IPS-18a (cell line): ENCODE measurements around the gene HSPA1B.
"Not testable (repeated sequence)": the region's sequence is repeated elsewhere in the genome, so short reads cannot be mapped to it uniquely, and the experiment has no call there.

Source experiments
- H3K27ac ChIP-seq: one replicate; pipeline ENCODE4 v1.5.1; 2013; ENCODE audit warnings: low read length
- H3K27me3 ChIP-seq: one replicate; pipeline ENCODE4 v1.6.1; 2013; ENCODE audit warnings: mild to moderate bottlenecking, low read length; ENCODE audit not compliant: control insufficient read depth, insufficient read depth
- H3K36me3 ChIP-seq: one replicate; pipeline ENCODE4 v1.6.1; 2013; ENCODE audit warnings: low read depth, low read length; ENCODE audit not compliant: control insufficient read depth
- H3K4me1 ChIP-seq: one replicate; pipeline ENCODE4 v1.6.1; 2013; ENCODE audit warnings: low read depth, low read length; ENCODE audit not compliant: control insufficient read depth
- H3K4me3 ChIP-seq: one replicate; pipeline ENCODE4 v1.5.1; 2013; ENCODE audit warnings: low read length
- H3K9ac ChIP-seq: one replicate; pipeline ENCODE4 v1.6.1; 2013; ENCODE audit warnings: mild to moderate bottlenecking, low read length, moderate library complexity
- H3K9me3 ChIP-seq: one replicate; pipeline ENCODE4 v1.6.1; 2013; ENCODE audit warnings: low read depth, low read length; ENCODE audit not compliant: control insufficient read depth

Gene HSPA1B

DNA sequence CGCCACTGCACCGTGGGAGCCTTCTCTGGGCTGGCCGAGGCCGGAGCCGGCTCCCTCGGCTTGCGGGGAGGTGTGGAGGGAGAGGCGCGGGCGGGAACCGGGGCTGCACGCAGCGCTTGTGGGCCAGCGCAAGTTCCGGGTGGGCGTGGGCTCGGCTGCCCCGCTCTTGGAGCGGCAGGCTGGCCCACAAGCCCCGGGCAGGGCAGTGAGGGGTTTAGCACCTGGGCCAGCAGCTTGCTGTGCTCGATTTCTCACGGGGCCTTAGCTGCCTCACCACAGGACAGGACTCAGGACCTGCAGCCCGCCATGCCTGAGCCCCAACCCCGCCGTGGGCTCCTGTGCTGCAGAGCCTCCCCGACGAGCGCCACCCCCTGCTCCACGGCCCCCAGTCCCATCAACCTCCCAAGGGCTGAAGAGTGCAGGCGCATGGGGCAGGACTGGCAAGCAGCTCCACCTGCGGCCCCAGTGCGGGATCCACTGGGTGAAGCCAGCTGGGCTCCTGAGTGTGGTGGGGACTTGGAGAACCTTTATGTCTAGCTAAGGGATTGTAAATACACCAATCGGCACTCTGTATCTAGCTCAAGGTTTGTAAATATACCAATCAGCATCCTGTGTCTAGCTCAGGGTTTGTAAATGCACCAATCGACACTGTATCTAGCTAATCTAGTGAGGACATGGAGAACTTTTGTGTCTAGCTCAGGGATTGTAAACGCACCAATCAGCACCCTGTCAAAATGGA is 24.6 kb downstream of the HSPA1B start:
- not testable (repeated sequence) for H3K4me1 ChIP-seq, H3K27ac ChIP-seq, H3K4me3 ChIP-seq, H3K9ac ChIP-seq, H3K9me3 ChIP-seq, H3K27me3 ChIP-seq, H3K36me3 ChIP-seq

DNA sequence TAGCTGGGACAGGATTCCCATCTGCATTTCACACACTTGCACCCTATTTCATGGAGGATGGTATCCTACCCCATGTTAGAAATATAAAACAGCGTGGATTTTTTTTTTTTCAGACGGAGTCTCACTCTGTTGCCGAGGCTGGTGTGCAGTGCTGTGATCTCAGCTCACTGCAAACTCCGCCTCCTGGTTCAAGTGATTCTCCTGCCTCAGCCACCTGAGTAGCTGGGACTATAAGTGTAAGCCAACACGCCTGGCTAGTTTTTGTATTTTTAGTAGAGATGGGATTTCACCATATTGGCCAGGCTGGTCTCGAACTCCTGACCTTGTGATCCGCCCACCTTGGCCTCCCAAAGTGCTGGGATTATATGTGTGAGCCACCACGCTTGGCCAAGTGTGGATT is 30.2 kb downstream of the HSPA1B start:
- H3K36me3 ChIP-seq = peaks cover 16% of the 10 kb centered on the region
- not testable (repeated sequence) for H3K9ac ChIP-seq, H3K27me3 ChIP-seq, H3K9me3 ChIP-seq, H3K4me3 ChIP-seq, H3K27ac ChIP-seq, H3K4me1 ChIP-seq

DNA sequence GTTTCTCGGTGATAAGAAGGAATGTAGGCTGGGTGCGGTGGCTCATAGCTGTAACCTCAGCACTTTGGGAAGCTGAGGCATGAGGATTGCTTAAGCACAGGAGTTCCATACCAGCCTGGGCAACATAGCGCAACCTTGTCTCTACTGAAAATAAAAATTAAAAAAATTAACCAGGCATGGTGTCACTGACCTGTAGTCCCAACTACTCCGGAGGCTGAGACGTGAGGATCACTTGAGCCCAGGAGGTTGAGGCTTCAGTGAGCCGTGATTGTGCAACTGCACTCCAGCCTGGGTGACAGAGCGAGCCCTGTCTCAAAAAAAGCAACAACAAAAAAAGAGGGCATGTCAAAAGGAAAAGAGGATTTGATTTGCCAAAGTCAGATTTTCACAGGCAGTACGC is 31.2 kb downstream of the HSPA1B start:
- H3K4me3 ChIP-seq = no peak overlapping the region
- H3K9me3 ChIP-seq = no peaks in the 10 kb centered on the region
- H3K4me1 ChIP-seq = peaks cover 3% of the 10 kb centered on the region
- H3K27me3 ChIP-seq = peaks cover 5% of the 10 kb centered on the region
- H3K9ac ChIP-seq = no peak overlapping the region
- no peak overlapping the region for H3K27ac ChIP-seq
- H3K36me3 ChIP-seq = peaks cover 16% of the 10 kb centered on the region

DNA sequence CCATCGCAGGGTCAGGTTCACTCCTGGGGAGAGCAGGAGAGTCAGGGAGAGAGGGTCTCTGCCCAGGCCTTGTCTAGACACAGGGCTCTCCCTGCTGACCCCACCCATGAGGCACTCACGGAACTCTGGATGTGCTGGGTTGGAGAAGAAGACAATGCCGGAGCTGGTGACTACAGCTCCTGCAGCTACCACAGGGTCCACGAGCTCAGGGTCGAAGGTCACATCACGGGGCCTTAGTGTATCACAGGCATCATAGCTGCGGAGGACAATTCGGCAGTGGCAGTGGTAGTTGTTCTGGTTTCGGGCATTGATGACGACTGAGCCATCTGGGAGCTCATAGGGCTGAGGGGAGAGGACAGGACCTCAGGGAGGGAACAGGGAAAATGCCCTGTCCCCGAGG is 32.4 kb downstream of the HSPA1B start:
- Histone ChIP-seq H3K4me3 (no peak overlapping the region), H3K27ac (no peak overlapping the region), H3K36me3 (peaks cover 16% of the 10 kb centered on the region), H3K9ac (no peak overlapping the region), H3K27me3 (peaks cover 5% of the 10 kb centered on the region), H3K4me1 (peaks cover 3% of the 10 kb centered on the region), H3K9me3 (no peaks in the 10 kb centered on the region)

DNA sequence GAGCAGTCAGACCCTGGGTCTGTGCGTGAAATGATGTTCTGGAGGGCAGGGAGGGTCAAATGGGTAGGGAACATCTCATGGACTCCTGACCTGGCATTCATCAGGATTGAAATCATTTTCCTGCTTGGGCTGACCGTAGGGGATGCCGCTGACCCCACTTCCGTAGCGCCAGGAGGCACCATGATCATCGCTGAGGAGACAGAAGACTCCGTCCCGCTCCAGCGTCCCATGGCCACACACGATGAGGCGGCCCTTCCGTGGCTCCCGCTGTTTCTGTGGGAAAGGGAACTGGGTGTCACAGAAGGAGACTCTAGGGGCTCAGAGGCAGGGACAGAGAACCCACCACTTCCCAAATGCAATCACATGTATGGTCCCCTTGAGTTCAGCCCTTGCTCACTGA is 32.8 kb downstream of the HSPA1B start:
- H3K9me3 ChIP-seq = no peaks in the 10 kb centered on the region
- H3K27me3 ChIP-seq = peaks cover 5% of the 10 kb centered on the region
- peaks cover 16% of the 10 kb centered on the region for H3K36me3 ChIP-seq
- no peak overlapping the region for H3K27ac ChIP-seq
- H3K9ac ChIP-seq = no peak overlapping the region
- no peak overlapping the region for H3K4me3 ChIP-seq
- peaks cover 3% of the 10 kb centered on the region for H3K4me1 ChIP-seq

DNA sequence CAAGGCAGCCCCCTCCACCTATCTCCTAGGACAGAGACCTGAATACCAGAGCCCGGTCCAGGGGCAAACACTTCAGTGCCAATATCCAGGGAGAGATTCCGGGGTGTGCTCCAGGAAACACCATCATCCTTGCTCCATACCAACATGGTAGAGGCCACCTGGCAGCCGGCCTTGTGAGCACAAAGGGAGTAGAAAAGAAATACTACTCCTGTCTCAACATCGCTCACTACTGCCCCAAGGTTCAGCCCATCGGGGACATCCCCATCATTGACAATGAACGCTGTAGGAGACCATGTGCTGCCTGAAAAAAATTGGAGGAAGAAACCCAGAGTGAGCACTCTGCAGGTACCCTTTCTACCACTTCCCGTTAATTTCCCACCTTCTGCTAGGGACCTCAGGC is 33.6 kb downstream of the HSPA1B start:
- Histone ChIP-seq H3K9me3 (no peaks in the 10 kb centered on the region), H3K36me3 (peaks cover 16% of the 10 kb centered on the region), H3K4me3 (no peak overlapping the region), H3K27ac (no peak overlapping the region), H3K9ac (no peak overlapping the region), H3K4me1 (peaks cover 3% of the 10 kb centered on the region), H3K27me3 (peaks cover 5% of the 10 kb centered on the region)

DNA sequence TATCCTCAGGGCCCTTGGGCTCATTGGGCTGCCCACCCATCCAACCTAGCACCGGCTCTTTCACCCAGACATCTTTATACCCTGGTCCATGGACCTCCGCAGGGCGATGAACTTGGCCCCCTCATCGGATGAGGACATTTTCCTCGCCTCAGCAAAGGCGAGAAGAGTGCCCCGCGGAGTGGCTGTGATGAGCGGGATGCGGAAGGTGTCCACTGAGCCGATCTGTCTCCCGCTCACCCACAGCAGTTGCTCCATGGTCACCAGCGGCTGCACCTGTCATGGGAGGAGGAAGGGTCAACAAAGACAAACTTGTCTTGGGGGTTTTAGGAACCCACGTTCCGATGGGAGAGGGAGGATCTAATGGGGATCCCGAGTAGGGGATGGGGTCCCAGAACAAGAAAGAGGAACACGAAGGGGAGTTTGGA is 34.4 kb downstream of the HSPA1B start:
- Histone ChIP-seq H3K36me3 (peaks cover 15% of the 10 kb centered on the region), H3K27ac (no peak overlapping the region), H3K4me1 (peaks cover 3% of the 10 kb centered on the region), H3K27me3 (peaks cover 5% of the 10 kb centered on the region), H3K9me3 (no peaks in the 10 kb centered on the region), H3K9ac (peak overlapping the region; percentile 29), H3K4me3 (peak overlapping the region; percentile 80)

DNA sequence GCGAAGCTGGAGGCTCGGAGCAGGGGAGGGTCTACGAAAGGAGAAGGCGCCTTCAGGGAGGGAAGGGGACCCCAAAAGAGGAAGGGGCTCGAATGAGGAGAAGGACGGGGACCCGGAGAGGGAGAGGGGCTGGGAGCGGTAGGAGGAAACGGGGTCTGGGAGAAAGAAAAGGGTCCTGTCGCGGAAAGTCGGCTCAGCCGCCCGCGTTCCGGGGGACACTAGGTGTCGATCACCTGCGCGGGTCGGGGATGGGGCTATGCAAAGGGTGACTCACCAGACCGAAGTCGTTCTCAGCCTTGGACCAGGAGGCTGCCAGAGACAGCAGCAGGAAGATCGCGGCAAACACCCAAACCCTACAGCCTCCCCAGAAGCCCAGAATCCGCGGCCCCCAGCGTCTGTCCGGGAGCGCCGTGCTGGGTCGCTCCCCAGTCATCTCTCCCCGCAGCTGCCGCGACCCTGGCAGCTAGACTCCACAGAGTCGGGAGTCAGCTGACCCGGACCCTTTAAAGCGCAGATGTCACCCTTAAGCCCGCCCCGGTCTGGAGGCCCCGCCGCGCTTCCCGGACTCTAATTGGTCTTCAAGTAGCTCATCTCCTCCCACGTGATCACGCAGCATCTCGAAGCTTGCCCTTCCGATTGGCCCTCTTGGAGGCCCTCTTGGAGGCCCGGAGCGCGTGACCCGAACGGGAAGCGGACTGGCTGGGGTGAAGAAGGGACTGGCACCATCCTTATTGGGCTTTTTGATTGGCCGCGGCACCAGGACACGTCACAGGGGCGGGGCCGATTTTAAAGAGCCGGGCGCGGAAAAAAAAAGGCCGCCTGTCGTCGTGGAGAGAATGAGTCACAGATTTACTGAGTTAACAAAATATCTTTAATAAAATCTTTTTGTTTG is 35.1 kb downstream of the HSPA1B start, which contains the start of gene NEU1:
Gene NEU1, minus strand, starts transcription at position 478 of the 892 bp plus-strand sequence. Its CDS starts 45 bp downstream, at position 433.
- H3K4me1 ChIP-seq = peaks cover 3% of the 10 kb centered on the region
- peaks cover 5% of the 10 kb centered on the region for H3K27me3 ChIP-seq
- H3K36me3 ChIP-seq = peaks cover 9% of the 10 kb centered on the region
- H3K9ac ChIP-seq = peak within 1 kb of the TSS; percentile 71
- H3K4me3 ChIP-seq = peak within 1 kb of the TSS; percentile 80
- no peaks in the 10 kb centered on the region for H3K9me3 ChIP-seq
- H3K27ac ChIP-seq = peak within 1 kb of the TSS; percentile 26

DNA sequence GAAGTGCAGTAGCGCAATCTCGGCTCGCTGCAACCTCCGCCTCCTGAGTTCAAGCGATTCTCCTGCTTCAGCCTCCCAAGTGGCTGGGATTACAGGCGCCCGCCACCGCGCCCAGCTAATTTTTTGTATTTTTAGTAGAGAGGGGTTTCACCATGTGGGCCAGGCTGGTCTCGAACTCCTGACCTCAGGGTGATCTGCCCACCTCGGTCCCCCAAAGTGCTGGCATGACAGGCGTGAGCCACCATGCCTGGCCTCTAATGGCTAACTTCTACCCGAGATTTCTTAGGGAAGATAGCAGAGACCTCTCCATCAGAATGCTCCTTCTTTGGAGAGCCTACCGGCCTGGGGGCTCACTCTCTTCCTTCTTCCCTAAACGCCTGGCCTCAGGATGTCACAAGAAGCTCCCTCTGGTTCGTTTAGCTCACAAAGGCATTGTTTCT is 36.6 kb downstream of the HSPA1B start:
- not testable (repeated sequence) for H3K4me1 ChIP-seq, H3K27ac ChIP-seq, H3K9me3 ChIP-seq, H3K36me3 ChIP-seq, H3K27me3 ChIP-seq
- peak overlapping the region; percentile 76 for H3K4me3 ChIP-seq
- peak overlapping the region; percentile 71 for H3K9ac ChIP-seq

DNA sequence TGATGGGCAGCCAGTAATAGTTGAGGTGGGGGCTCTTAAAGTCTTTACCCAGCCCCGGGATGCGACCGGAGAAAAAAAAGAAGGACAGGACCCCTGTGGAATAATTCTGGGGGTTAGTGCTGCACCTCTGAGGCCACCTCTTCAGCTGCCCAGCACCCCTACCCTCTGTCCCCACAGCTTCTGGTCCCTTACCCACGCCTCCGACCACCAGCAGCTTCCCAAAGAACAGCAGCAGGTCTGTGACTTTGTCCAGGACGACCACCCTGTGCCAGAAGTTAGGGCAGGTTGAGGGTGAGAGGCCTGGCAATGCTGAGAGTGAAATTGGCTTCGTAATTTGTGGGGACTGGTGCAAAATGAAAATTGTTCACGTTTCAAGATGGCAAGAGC is 37.3 kb downstream of the HSPA1B start:
- Histone ChIP-seq H3K4me3 (no peak overlapping the region), H3K27ac (no peak overlapping the region), H3K36me3 (no peaks in the 10 kb centered on the region), H3K4me1 (peaks cover 3% of the 10 kb centered on the region), H3K9me3 (no peaks in the 10 kb centered on the region), H3K9ac (no peak overlapping the region), H3K27me3 (peaks cover 5% of the 10 kb centered on the region)

DNA sequence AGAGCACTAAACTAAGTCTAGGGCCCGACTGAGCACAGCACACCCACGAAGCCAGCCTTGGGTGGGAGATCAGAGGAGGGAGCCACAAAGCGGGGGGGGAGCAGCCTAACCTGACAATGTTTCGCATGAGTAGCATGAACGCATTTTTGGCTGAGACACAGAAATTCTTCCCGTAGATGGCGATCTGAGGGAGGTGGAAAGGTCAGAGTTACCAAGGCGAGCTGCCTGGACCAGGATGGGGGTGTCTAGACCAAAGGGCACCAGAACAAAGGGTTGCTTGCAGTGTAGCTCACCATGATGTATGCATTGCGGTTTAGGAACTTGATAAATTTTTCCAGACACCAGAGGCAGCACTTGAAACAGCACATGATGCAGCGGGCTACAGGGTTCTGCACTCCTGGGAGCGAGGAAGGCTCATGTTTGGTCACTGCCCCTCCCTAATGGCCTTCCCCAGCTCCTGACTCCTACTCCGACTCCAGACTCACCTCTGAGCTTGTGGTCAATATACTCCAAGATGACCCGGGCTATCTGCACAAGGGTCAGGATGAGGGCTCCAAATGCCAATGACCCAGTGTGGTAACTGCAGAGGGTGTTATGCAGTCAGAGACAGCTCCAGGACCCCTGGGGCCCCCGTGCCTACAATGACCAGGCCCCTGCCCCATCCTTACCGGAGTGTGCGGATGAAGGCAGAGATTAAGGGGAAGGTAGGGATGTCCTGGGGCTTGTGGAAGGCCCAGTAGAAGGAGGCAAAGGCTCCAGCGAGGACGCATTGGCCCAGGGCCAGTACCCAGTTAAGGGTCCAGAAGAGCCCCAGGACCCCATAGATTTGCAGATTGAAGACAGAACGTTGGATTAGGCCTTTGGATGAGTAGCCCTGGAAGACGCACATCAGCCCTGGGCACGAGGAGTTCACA is 37.9 kb downstream of the HSPA1B start:
- Histone ChIP-seq H3K9ac (no peak overlapping the region), H3K27me3 (peaks cover 5% of the 10 kb centered on the region), H3K9me3 (no peaks in the 10 kb centered on the region), H3K4me3 (no peak overlapping the region), H3K27ac (no peak overlapping the region), H3K36me3 (no peaks in the 10 kb centered on the region), H3K4me1 (peaks cover 3% of the 10 kb centered on the region)
